GM19099 (cell line): ENCODE measurements around the gene SYNE1.

Experiments used
- POLR2A ChIP-seq: IDR thresholded peaks from 3 replicates; pipeline ENCODE4 v1.6.1; 2011; ENCODE audit warnings: low read depth; ENCODE audit not compliant: insufficient read length; ENCODE audit errors: extremely low read depth

SYNE1 gene

GRCh38 chr6:152310371-152310954 is 326.7 kb downstream of the SYNE1 start:
- TF ChIP-seq POLR2A = no peak

DNA sequence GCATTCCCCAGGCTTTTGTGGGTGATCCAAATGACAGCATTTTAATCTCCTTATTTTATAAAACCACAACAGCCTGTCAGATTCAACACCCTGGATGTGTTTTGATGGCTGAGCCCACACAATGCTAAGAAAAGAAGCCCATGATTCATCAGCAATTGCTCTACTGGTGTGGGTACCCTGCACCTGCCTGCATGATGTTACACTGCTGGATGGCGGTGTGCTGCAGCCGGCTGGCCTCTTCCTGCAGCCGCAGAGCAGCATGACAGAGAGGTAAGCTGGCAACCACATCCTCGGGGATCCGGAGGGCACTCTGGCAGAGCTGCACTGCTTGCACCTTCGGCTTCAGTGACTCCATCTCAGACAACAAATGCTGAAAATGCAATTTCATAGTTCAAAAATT is 327.5 kb downstream of the SYNE1 start:
- TF ChIP-seq POLR2A = no peak

GRCh38 chr6:152309006-152309405 is 328.2 kb downstream of the SYNE1 start:
- TF ChIP-seq POLR2A = no peak

DNA sequence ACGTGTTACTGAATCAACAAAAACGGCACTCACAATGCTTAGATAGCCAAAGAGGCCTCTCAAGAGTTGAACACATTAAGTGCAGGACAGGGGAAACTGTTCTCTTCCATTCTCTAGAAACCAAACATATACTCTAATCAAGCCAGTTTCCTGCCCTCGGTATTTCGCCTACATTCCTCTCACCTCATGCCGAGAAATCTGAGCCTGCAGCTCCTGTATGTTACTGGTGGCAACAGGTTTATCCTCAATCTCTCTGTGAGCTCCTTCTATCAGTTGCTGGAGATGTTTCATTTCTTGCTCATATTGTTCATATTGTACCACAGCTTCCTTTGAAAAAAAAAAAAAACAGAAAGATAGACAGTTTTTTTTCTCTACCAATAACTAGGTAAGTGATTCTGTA is 328.9 kb downstream of the SYNE1 start:
- TF ChIP-seq POLR2A = no peak

- TF ChIP-seq POLR2A = no peak
Observed at GRCh38 chr6:152305672-152306071, 331.5 kb downstream of the SYNE1 start.

DNA sequence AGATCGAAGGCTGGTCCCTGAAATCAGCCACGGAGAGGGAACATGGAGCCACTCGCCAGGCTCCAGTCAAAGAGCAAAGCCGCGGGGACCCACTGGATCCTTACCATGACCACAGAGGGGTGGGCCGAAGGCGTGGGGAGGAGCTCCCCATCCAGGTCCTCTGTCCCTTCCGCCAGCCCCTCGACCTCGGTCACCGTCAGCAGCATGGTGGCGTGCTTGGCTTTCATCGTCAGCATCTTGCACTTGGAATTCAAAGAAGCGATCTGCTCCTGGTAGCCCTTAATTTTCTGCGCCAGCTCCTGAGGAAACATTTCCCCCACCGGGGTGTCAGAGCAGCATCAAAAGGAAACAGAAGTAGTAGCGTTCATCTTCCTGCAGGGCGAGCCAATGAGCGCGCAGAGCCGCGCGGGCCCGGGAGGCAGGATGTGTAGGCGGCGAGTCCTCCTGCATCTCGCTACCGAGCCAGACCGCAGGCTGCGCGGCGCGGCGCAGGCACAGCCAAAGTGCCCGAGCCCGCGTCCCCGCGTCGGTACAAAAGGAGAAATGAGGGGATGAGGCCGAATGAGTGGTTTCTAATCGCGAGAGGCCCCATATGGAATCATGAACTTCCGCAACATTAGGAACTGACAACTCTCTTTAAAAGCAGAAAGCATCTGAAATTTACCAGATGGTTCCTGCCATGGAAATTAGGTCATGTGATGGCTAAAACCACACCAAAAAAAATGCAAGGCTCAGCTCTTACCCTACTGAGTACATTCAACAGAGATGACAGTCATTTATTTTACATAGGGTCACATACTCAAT is 335.2 kb downstream of the SYNE1 start:
- peak; percentile 75 for TF ChIP-seq POLR2A

- TF ChIP-seq POLR2A = no peak
Observed at GRCh38 chr6:152301021-152301764, 336.0 kb downstream of the SYNE1 start.

DNA sequence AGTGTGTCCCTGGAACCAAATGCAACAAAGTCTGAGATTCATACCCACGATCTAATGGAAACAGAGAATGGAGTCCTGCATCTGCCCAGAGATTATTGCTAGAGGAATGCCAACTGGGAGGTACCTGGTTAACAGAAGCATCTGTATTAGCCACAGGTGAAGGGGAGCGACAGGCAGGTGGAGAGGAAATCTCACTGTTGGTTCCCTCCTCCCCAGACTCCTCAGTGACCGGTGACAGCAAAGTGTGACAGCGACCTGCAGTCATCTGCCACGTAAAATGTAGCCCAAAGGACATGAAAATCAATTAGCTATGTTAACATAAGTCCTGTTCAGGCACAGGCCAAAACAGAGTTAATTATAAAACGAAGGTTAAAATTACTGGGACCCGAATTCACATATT is 336.6 kb downstream of the SYNE1 start:
- TF ChIP-seq POLR2A = no peak

GRCh38 chr6:152298848-152299735 is 338.1 kb downstream of the SYNE1 start:
- TF ChIP-seq POLR2A = no peak

DNA sequence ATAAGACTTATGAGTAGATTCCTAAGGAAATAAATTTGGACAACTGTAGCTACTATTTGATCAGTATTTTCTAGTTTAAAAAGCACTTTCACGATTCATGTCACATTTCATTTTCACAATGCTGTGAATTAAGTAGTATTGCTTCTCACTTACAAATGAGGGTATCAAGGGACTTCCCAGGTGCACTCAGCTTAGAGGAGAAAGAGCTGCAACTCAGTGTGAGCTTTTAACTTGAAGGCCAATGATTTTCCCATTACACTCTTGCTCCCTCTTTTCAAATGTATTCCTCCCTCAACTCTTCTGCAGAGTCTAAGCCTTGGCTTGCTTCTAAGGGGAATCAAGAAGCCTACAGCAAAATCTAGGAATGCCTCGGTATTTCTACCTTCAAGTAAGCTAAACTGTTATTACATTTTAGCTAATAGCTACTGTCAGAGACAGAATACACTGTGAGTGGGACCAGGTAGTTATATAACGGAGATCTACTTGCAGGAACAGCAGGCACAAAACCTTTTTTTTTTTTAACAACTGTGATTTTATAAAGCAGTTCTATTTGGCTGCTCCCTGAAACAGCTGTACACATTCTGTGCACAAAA is 339.0 kb downstream of the SYNE1 start:
- no peak for TF ChIP-seq POLR2A

DNA sequence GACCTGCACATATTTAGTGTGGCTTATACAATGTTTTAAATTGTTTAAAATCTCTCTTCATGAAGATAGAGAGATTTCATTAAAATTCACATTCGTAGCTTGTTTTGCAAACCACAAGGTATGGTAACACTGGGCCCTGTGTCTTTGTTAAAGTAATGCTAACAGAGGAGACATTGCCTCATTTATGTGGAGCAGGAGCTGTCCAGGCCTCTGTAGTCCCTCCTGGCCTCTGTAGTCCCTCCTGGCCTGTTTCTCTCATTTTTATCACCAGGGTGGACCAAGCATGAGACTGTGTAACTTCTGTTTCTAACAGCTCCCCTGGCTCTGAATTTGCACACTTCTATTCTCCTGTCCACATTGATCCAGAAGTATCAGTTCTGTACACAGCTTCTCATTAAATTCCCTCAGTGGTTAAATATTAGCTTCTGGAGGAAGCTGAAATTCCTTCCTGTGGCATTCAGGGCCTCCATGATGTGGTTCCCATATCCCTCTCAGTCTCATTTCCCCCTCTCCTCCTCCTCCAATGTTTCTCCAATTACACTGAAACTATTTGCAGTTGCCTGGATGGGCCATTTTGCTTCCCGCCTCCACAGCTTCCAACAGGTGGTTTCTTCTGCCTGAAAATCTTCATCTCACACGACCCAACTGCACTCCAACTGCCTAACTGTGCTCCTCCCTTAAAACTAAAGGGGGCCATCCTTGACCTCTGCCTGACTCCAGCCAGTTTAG is 340.4 kb downstream of the SYNE1 start:
- TF ChIP-seq POLR2A = no peak

GRCh38 chr6:152295920-152296319 is 341.2 kb downstream of the SYNE1 start:
- no peak for TF ChIP-seq POLR2A

DNA sequence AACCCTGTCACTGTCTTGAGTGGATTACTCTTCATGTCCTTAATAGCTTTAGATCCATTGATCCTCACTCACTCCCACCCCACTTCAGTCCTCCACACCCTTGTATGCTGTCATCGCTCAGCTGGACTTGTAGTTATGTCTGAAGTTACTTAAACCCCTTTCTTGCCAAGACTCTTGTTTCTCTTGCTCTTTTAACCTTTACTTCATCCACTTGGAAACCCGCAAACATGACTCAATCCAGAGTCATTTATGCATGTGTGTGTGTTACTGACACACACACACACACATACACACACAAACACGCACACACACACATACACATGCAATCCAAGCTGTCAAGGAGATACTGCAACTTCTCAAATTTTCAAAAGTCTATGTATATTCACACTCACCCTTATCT is 341.8 kb downstream of the SYNE1 start:
- no peak for TF ChIP-seq POLR2A

DNA sequence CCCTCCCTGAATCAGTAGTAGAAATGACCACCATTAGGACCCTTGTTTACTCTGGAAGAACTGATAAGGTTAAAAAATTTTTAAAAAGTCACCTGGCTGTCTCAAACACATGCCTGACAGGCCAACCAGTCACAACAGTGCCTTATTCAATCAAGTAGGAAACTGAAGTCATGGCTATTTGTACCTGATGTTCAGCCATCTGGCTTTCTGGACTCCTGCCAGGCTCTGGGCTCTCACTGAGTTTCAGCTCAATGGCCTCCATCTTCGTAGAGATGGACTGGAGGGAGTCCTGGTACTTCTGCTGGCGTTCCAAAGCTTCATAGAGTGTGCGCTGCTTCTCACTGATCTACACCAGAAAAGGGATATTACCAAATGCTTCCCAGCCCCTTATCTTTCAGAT is 343.8 kb downstream of the SYNE1 start:
- no peak for TF ChIP-seq POLR2A
